Measurements from ENCODE around the gene SPATS2.

GRCh38 chr12:49345051-49345824 lies 22.0 kb upstream of the SPATS2 start:
- no peak for TF ChIP-seq CTCF (IDR thresholded peaks at IDR 0.05; ENCODE audit: insufficient read depth, low read length, poor library complexity, severe bottlenecking)
- TF ChIP-seq EZH2phosphoT487 (conservative IDR thresholded peaks at IDR 0.05; ENCODE audit: low read length): no peak

Data from SU-DHL-6 (cell line).